Stimulated activated CD8-positive, alpha-beta memory T cell treated with anti-CD3 and anti-CD28 coated beads, Interleukin-7, amount 100 ng/mL, for 4 hours (primary cell): ENCODE measurements around the gene ERGIC1.

Source experiments
- DNase-seq, 2 donors: peaks; one replicate each; pipeline ENCODE4 v3.0.0-alpha.2; 2020; ENCODE audit warnings: low read depth in 2 of 2

The ERGIC1 gene

DNA sequence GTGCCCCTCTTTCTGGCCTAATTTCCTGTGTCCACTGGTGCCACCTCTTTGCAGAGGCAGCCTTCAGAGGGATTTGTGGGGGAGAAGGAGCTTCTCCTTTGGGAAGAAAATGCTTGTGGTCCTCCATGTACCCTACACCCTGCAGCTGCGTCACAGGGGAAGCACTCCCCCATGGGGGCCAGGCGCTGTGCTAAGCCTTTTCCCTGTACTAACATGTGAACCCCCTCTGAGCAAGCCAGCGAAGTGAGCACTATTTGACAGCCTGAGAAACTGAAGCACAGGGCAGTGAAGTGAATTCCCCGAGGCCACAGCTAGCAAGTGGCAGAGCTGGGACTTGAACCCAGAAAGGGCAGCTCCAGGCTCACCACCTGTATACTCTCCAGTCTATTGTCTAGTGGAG lies 32.3 kb downstream of the ERGIC1 start:
- no peak for DNase-seq

- DNase-seq, result no peak
Measured at GRCh38 chr5:172866802-172867748, 33.0 kb downstream of the ERGIC1 start.

DNA sequence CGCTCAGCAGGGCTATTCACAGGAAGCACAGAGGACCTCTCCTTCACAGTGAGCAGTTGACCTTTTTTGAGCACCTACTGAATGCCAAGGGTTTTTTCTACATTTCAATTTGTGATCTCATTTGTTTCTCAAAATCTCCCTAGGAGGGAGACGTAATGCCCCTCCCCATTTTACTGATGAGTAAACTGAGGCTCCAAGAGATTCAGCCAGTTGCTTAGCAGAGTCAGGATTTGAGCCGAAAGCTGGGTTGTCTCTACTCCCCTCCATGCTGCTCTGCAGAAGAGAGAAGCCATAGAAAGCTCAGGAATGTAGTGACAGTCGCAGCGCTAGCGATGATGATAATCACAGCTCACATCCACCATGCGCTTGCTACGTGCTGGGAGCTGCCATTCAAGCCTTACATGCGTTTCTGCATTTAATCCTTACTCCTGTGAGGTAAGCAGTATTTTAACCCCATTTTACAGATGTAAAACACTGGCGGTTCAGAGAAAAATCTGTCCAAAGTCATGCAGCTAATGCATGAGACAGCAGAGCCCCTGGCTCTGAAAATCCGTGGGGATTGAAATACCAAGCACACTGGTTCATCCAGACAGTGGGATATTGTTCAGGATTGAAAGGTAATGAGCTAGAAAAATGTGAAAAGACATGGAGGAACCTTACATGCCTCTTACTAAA lies 33.8 kb downstream of the ERGIC1 start:
- DNase-seq, result no peak

DNA sequence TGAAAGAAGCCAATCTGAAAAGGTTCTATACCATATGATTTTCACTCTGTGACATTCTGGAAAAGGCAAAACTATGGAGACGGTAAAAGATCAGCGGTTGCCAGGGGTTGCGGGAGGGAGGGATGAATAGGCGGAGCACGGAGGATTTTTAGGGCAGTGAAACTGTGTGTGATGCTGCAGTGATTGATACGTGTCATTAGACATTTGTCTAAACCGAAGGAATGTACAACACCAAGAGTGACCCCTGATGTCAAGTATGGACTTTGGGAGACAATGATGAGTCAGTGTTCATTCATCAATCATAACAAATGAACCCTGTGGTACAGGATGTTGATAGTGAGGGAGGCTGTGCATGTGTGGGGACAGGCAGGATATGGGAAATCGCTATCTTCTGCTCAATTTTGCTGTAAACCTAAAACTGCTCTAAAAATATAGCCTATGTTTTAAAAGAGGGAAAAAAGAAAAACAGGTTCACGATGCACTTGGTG lies 34.4 kb downstream of the ERGIC1 start:
- no peak for DNase-seq

DNA sequence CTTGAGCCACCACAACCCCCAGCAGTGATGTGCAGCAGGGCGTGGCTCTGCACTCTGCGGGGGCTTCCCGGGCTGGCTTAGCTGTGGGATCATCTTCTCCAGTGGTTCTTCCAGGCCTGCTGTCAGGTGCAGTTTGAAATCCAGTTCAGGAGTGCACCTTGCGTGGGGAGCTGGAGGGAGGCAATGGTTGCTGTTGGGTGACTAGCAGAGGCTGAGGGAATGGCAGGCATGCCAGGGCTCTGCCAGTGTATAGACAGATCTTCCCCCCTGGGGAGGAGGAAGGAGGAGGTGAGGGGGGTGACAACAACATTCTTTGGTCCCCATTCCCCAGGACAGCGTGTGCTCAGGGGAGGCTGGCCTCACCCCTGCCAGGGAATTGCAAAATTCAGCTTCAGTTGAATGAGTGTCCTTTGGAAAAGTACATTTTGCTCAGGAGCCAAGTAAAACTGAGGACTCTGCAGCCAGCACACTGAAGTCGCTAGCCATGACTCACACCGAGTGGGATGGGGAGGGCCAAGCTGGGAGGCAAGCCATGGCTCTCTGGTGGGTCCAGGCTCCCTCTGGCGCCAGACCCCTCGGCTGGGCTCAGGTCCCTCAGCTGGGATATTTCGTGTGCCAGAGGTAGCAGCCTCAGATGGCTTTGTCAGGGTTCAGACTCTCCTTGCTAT lies 35.0 kb downstream of the ERGIC1 start:
- no peak for DNase-seq

- no peak for DNase-seq
Measured at GRCh38 chr5:172869691-172870090, 35.6 kb downstream of the ERGIC1 start.

DNA sequence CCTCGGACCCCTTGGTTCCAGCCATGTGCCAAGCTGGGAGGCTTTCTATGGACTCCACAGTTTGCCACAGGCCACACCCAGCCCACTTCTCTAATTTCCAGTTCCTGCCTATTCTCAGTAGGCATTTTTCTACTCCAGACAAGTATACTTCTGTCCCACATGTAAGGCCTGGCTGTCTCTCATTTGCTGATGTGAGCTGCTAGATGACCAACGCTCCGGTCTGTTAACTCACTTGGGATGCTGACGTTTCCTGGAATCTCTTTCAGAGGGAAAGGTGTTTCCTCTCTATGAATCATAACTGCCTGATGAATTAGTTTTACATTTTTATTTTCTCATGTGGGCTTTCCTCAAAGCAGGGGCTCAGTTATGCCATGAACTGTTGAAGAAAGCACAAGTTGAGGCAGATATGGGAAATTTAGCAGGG lies 36.3 kb downstream of the ERGIC1 start:
- DNase-seq, result no peak

DNA sequence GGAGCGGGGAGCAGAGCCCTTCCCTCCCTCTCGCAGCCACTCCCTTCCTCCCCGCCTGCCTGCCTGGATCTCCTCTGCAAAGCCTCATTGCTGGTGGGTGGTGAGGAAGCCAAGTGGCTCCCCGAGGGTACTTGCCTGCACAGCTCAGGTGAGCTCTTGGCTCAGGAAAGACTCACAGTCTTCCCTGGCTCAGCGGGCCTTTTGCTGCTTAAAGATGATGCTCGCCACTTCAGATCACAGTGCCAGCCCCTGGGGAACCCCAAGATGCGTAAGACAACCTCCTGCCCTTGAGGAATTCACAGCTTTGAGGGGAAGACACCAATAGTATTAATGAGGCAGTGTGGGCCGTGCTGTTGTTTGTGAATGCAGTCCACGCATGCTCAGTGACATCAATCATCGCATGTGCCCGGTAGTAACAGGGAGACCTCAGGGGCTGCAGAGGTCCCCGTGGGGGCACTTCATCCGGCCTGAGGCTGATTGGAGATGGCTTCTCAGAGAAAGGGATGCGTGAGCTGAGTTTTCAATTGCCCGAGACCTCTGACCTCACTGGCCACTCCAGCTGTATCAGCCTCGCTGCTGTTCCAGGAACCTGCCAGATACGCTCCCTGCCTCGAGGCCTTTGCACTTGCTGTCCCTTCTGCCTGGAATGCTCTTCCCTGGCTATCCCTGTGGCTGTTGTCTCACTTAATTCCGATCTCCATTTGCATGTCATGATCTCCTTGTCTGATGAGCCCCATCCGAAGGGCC lies 36.8 kb downstream of the ERGIC1 start:
- DNase-seq, result no peak

GRCh38 chr5:172871536-172871935 lies 37.5 kb downstream of the ERGIC1 start:
- DNase-seq, result no peak

- no peak for DNase-seq
Measured at GRCh38 chr5:172871982-172872381, 37.9 kb downstream of the ERGIC1 start.

DNA sequence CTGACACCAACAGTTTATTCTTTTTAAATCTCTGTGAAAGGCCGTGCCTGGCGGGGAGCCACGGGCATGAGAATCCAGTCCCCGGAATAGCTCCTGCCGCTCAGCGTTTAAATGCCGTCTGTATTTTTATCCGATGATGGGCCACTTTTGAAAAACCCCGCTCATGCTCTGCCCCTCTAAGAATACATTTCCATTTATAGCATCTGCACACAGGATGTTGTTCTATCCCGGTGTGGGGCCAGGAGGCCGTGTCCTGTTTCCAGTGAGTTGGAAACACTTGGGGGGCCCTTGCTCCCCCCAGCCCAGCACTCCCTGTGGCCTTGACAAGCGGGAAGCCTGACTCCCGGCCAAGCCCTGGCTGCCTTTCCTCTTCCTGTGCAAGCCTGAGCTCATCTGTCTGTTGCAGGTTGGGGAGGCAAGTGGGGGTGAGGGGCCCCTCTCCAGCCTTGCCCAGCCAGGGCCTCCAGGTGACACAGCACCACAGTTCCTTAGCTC lies 39.0 kb downstream of the ERGIC1 start:
- DNase-seq, result no peak

DNA sequence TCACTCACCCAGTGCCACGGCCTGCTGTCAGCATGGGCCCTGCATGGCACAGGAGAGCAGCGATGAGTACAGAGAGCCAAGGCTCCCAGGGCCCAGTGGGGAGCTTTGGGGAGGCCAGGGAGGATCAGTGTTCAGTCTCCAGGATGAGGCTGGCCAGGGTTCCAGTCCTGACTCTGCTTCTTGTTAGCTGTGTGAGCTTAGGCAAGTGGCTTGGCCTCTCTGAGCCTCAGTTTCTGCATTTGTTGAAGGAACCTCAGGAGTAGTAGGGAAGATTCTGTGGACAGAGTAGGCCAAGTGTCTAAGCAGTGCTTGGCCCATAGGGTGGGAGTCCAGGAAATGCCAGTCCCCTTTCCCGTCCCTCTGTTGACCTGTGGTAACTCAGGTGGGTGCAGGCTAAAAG lies 39.5 kb downstream of the ERGIC1 start:
- DNase-seq, result no peak

DNA sequence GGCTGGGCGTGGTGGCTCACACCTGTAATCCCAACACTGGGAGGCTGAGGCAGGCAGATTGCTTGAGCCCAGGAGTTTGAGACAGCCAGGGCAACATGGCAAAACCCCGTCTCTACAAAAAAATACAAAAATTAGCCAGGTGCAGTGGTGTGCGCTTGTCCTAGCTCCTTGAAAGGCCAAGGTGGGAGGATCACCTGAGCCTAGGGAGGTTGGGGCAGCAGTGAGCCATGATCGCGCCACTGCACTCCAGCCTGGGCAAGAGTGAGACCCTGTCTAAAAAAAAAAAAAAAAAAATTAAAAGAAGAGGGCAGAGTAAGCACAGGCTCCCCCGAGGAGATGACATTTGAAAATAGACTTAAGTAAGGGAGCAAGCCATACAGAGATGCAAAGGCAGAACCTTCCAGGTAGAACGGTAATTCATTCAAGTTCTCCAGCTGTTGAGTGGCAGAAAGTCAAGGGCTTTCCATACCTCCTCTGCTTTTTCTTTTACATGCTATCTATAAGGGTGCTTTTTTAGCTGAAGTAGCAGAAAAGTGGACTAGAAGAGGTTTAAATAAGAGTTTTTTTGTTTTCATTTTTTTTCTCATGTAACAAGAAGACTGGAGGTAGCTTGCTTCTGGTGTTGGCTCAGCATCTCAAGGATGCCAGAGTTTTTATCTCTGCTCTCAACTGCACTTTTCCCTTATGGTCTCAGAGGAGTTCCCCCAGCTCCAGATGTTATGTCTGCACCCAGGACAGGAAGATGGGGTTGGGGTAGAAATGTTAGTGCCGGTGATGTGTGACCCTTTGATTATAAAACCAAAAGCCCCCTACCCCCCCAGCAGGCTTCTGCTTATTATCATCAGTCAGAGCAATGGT lies 40.8 kb downstream of the ERGIC1 start:
- DNase-seq, result no peak

- no peak for DNase-seq
Measured at GRCh38 chr5:172875505-172876279, 41.6 kb downstream of the ERGIC1 start.

DNA sequence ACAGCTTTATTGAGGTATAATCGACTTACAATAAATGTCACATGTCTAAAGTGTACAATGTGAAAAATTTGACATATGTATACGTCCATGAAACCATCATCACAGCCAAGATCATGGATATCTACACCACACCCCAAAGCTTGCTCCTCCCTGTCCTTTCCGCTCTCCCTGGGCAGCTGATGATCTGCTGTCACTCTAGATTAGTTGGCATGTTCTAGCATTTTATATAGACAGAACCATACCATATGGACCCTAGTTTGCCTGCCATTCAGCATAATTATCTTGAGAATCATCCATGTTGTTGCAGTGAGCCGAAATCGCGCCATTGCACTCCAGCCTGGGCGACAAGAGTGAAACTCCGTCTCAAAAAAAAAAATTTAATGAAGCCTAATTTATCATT lies 42.5 kb downstream of the ERGIC1 start:
- no peak for DNase-seq

- DNase-seq, result no peak
Measured at GRCh38 chr5:172877466-172878260, 43.6 kb downstream of the ERGIC1 start.

- no peak for DNase-seq
Measured at GRCh38 chr5:172878585-172878932, 44.5 kb downstream of the ERGIC1 start.

DNA sequence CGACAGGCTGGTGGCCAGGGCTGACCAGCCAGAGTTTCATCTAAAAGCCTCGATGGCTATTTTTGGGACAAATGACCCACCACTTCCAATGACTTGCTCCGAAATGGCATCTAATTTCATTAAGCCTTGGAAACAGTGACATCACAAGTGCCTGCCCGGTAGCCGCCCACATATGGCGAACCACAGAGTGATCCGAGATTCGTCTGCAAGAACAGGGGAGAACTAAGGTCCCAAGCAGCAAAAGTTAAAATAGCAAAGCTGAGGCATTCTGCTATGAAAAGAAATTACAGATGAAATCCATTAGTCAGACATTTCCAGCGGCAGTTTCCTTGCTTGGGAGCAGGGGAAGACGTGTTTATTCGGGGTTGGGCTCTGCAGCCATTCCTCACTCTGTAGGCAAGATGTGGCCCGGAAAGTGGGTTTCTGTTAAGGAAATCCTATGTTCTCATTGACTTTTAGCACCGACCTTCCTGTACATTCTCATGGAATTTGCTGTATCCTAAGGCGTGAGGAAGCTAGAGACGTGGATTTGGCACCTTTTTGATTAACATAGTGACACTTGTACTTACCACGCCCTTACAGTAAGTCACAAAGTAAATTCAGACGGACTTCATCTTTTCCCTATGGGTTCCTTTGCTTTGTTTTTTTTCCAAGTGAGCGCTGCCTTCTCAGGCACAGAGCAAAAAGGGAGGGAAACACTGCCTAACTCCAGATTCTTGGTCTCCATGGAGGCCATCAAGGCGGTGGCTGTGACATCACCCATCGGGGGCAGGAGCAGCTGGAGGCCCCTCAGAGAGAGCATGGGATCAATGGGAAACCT lies 45.1 kb downstream of the ERGIC1 start:
- DNase-seq, result no peak
